ENCODE results near the gene PKD2L1. TPM values are rescaled to one million over a fixed set of nuclear protein-coding genes. Genes with fewer than 3 reads are reported as not detected.
"Not testable (repeated sequence)": the region's sequence is repeated elsewhere in the genome, so short reads cannot be mapped to it uniquely, and the experiment has no call there.

PKD2L1 gene
- total RNA-seq (ENCODE audit: insufficient read depth, low replicate concordance), result not detected

GRCh38 chr10:100330079-100330478 lies at the start of gene PKD2L1:
TSS of gene PKD2L1 (minus strand) at chr10:100330228. CDS start at chr10:100330103, 125 bp downstream.
- DNase-seq (ENCODE audit: low spot score), result no peak

DNA sequence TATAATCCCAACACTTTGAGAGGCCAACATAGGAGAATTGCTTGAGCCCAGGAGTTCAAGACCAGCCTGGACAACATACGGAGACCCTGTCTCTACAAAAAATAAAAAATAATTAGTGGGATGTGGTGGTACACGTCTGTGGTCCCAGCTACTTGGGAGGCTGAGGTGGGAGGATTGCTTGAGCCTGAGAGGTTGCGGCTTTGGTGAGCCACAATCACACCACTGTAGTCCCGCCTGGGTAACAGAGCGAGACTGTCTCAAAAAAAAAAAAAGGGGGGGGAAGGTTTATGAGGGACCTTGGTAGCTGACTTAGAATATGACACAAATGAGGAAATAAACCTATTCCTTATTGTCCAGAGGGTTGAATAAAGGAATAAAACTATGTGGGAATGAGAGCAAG lies 47.8 kb upstream of the PKD2L1 start:
- no peak for DNase-seq (ENCODE audit: low spot score)

DNA sequence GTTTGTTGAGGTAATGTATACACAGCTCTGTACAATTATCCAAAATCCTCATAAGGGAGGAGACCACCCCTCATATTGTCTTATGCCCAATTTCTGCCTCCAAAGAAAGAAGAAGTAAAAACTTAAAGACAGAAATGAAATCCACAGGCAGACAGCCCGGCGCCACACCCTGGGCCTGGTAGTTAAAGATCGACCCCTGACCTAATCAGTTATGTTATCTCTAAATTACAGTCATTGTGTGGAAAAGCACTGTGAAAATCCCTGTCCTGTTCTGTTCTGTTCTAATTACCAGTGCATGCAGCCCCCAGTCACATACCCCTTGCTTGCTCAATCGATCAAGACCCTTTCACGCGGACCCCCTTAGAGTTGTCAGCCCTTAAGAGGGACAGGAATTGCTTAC lies 46.6 kb upstream of the PKD2L1 start:
- DNase-seq (ENCODE audit: low spot score), result not testable (repeated sequence)

DNA sequence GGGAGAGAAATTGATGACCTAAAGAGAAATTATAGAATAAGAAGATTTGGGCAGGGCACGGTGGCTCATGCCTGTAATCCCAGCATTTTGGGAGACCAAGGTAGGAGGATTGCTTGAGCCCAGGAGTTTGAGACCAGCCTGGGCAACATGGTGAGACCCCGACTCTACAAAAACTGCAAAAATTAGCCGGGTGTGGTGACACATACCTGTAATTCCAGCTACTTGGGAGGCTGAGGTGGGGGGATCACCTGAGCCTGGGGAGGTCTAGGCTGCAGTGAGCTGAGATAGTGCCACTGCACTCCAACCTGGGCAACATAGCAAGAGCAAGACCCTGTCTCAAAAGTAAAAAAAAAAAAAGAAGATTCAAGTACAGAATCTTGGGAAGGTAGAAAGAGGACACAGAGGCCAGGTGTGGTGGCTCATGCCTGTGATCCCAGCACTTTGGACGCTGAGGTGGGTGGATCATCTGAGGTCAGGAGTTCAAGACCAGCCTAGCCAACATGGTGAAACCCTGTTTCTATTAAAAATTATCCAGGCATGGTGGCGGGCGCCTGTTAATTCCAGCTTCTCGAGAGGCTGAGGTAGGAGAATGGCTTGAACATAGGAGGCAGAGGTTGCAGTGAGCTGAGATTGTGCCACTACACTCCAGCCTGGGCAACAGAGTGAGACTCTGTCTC lies 44.8 kb upstream of the PKD2L1 start:
- DNase-seq (ENCODE audit: low spot score), result not testable (repeated sequence)

- peak; percentile 15 for DNase-seq (ENCODE audit: low spot score)
These were observed 44.2 kb upstream of the PKD2L1 start for GRCh38 chr10:100374200-100374655.

GRCh38 chr10:100373298-100374199 lies 43.5 kb upstream of the PKD2L1 start:
- DNase-seq (ENCODE audit: low spot score), result peak; percentile 100

GRCh38 chr10:100372415-100373297 lies 42.6 kb upstream of the PKD2L1 start:
- DNase-seq (ENCODE audit: low spot score), result no peak

DNA sequence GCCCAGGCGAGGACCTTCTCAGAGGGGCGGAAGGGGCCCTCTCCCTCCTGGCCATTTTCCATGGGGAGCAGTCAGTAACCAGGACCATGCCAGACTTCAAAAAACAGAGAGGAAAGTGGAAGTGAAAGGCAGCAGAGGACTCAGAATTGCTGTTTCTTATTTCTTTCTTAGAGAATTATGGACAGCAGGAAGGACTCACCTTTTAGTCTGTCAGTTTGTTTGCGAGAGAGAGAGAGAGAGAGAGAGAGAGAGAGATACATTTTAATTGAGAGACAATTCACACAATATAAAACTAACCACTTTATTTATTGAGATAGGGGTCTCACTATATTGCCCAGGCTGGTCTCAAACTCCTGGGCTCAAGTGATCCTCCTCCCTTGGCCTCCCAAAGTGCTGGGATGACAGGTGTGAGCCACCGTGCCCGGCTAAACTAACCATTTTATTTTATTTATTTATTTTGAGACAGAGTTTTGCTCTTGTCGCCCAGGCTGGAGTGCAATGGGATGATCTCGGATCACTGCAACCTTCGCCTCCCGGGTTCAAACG lies 41.5 kb upstream of the PKD2L1 start:
- no peak for DNase-seq (ENCODE audit: low spot score)

- peak; percentile 89 for DNase-seq (ENCODE audit: low spot score)
These were observed 40.9 kb upstream of the PKD2L1 start for GRCh38 chr10:100370714-100371481.

DNA sequence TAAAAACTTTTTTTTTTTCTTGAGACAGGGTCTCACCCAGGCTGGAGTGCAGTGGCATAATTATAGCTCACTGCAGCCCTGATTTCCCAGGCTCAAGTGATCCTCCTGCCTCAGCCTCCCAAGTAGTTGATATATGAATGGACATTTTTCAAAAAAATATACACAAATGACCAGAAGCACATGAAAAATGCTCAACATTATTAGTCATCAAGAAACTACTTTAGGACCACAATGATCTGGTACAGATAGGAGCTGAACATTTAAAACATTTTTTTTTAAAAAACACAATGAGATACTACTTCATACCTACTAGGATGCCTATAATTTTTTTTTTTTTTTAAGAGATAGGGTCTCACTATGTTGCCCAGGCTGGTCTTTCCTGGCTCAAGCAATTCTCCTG lies 38.7 kb upstream of the PKD2L1 start:
- DNase-seq (ENCODE audit: low spot score), result no peak

DNA sequence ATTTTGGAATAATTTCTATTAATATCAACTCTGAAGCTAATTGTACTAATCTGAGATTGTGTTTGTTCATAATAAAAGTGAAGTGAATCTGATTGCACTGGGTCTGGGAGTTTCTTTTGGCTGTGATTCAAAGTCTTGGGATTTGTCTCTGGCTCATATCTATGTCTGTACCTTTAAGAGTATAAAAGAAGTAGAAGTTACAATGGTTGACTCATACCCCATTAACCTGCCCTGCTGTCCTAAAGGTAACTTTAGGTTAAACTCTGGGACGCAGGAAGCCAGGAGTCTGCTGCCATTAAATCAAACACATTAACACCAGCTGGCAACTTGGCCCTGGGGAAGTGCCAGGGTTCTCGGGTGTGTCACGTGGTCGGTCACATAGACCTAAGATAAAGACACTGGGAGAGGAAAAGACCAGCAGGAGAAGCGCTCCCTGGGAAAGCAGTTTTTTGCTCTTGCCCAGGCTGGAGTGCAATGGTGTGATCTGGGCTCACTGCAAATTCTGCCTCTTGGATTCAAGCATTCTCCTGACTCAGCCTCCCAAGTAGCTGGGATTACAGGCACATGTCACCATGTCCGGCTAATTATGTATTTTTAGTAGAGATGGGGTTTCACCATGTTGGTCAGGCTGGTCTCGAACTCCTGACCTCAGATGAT lies 34.8 kb upstream of the PKD2L1 start:
- peak; percentile 81 for DNase-seq (ENCODE audit: low spot score)

DNA sequence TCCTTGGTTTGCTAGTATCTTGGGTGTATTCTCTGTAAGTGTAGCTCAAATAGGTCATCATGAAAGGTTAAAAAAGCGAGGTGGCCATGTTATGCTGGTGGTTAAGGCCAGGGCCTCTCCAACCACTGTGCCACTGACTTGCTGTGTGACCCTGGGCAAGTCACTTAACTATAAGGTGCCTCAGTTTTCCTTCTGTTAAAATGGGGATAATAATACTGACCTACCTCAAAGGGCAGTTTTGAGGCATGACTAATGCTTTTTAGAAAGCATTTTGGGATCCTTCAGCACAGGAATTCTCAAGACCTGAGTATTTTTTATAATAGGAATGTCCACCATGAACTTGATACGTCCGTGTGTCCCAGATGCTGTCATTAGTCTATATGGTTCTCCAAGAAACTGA lies 34.1 kb upstream of the PKD2L1 start:
- no peak for DNase-seq (ENCODE audit: low spot score)

DNA sequence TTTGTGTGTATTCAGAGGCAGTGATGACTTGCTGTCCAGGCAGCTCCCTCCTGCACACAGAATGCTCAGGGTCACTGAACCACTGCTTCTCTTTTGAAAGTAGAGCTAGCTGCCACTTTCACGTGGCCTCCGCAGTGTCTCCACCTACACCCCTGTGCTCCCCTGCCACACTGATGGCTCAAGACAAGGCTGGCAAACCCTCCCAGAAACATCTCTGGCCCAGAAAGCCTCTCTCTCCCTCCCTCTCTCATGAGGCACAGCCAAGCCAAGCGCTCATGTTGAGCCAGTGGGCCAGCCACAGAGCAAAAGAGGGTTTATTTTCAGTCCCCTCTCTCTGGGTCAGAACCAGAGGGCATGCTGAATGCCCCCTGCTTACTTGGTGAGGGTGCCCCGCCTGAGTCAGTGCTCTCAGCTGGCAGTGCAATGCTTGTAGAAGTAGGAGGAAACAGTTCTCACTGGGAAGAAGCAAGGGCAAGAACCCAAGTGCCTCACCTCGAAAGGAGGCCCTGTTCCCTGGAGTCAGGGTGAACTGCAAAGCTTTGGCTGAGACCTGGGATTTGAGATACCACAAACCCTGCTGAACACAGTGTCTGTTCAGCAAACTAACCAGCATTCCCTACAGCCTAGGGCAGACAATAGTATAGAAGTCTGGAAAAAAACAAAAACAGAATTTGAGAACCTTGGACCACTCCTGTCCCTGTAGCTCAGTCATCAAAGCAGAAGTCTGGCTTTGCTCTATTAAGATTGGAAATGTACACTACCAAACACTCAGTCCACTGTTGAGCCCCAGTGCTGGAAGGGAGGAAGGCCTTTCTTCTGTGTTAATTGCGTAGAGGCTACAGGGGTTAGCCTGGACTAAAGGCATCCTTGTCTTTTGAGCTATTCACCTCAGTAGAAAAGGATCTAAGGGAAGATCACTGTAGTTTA lies 32.8 kb upstream of the PKD2L1 start:
- DNase-seq (ENCODE audit: low spot score), result peak; percentile 65

DNA sequence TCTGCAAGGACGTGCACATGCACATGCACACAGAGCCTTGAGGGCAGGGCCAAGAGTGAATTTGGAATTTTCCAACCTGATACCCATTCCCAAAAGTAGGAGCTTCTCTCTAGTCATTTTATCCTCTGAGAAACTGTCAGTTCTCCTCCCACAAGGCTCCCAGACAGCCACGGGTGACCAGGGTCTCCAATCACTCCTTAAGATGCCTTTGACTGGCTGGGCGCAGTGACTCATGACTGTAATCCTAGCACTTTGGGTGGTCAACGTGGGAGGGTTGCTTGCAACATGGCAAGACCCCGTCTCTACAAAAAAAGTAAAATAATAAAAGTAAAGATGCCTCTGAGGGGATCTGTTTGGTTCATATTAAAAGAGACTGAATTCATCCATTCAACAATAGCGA lies 30.2 kb upstream of the PKD2L1 start:
- no peak for DNase-seq (ENCODE audit: low spot score)

DNA sequence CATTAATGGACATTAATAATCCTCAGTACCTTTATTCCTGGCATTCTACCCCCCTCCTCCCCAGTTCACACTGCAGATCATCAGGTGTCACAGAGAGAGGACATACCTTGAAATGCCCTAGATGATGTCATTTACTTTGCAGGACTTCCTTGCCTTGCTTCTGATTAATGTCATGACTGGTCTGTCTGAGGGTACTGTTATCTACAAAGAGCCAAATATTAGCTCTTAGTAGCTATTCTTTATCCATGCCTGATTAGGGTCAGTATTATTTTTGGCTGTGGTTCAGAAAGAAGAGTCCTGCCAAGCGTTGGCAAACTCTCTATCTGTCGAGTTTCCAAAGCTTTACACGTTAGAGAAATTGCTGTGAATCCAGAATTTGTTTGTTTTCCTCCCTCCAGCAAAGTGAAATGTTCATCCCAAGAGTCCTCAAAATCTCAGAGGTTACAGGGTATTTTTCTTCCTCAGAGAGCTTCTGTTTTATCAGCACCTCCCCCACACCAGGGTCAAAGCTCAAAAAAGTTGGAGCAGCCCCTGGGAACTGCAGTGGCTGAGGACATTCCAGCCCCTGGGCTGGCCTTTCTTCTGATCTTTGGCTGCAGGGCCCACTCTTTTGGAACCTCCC lies 29.6 kb upstream of the PKD2L1 start:
- DNase-seq (ENCODE audit: low spot score), result peak; percentile 40

GRCh38 chr10:100359030-100359432 lies 29.0 kb upstream of the PKD2L1 start:
- DNase-seq (ENCODE audit: low spot score), result no peak

DNA sequence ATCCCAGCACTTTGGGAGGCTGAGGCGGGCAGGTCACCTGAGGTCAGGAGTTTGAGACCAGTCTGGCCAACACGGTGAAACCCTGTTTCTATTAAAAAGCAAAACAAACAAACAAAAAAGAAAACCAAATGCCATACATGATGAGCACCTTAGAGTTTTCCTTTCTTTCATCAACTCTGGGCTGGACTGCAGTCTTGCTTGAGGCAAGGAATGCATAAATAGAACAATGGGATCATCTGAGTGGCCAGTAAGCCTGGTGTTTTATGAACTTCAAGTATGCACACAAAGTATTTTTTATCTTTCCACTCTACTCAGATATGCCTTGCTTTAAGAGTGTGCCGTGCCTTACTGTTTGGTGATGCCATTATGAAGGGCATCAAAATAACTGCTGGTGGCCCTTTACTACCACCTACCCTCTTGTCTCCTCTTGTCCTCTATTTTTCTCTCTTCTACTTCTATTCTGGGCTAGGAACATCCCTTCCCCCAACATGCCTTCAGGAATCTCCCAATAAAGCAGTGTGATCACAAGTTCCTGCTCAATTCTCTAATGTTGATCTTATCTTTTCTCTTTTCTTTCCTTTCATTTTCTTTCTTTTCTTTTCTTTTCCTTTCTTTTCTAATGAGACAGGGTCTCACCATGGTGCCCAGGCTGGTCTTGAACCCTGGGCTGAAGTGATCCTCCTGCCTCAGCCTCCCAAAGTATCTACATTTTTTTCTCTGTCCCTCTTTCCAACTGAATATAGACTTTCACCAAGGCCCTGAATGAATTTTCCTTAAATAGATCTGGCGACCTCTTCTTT lies 27.2 kb upstream of the PKD2L1 start:
- DNase-seq (ENCODE audit: low spot score), result no peak

Data from umbilical cord (tissue), 2 donors.